ENCODE data around the gene RPP40. TPM values are rescaled to one million over a fixed set of nuclear protein-coding genes. Genes with fewer than 3 reads are reported as not detected.

The RPP40 gene
- polyA plus RNA-seq, 1 donor (not counting 4 experiments of a cell fraction or from before 2014, with no cell fraction given), result 12.4 TPM

- no peaks in the 10 kb centered on the region for H4K20me1 ChIP-seq (ENCODE audit: control insufficient read depth, extremely low read depth, insufficient read depth, low read length)
- H3K9me3 ChIP-seq (ENCODE audit: control insufficient read depth, low read depth, low read length), result no peaks in the 10 kb centered on the region
- TF ChIP-seq EZH2 (IDR thresholded peaks at IDR 0.05; ENCODE audit: low read length) (no peak), CTCF (optimal IDR thresholded peaks at IDR 0.05 in 1 of 3, IDR thresholded peaks at IDR 0.05 in 1 of 3, conservative IDR thresholded peaks at IDR 0.05 in 1 of 3; ENCODE audit: extremely low read depth in 1 of 3, insufficient read depth in 2 of 3, low read length in 3 of 3) (no peak)
- H3K4me1 ChIP-seq (ENCODE audit: control insufficient read depth, extremely low read depth, insufficient read depth, low read length), result peaks cover 4% of the 10 kb centered on the region
- FAIRE-seq (no peak), DNase-seq (ENCODE audit: low read depth, low spot score) (no peak)
- H3K27ac ChIP-seq (ENCODE audit: control insufficient read depth, insufficient read depth, low read length), result no peak overlapping the region
- dilution Hi-C loops (cut with MboI; ENCODE audit: extremely low pct_ligation_motif_present, low sequenced_read_pairs), result no loop called here
- H3K27me3 ChIP-seq (ENCODE audit: control insufficient read depth, extremely low read depth, insufficient read depth, low read length), result no peaks in the 10 kb centered on the region
- no peak overlapping the region for H2AFZ ChIP-seq (ENCODE audit: control insufficient read depth, low read length)
- H3K79me2 ChIP-seq (ENCODE audit: control insufficient read depth, insufficient read depth, low read length), result no peaks in the 10 kb centered on the region
- H3K36me3 ChIP-seq (ENCODE audit: control insufficient read depth in 2 of 2, extremely low read depth in 1 of 2, insufficient read depth in 2 of 2, low read length in 2 of 2), result peaks cover 17 to 22% of the 10 kb centered on the region in 2 experiments
- H3K9me1 ChIP-seq (ENCODE audit: control insufficient read depth, extremely low read depth, insufficient read depth, low read length), result no peaks in the 10 kb centered on the region
- H3K4me3 ChIP-seq (ENCODE audit: control insufficient read depth in 2 of 3, extremely low read depth in 1 of 3, insufficient read depth in 2 of 3, low read depth in 1 of 3, low read length in 3 of 3), result no peak overlapping the region
- no peak overlapping the region for H3K4me2 ChIP-seq (ENCODE audit: control insufficient read depth, extremely low read depth, insufficient read depth, low read depth, low read length)
- no peak overlapping the region for H3K9ac ChIP-seq (ENCODE audit: control insufficient read depth, extremely low read depth, insufficient read depth, low read length)
Observed at GRCh38 chr6:4950836-4951533, 52.9 kb downstream of the RPP40 start.

GRCh38 chr6:4950076-4950475 lies 53.8 kb downstream of the RPP40 start:
- no peak overlapping the region for H3K4me3 ChIP-seq (ENCODE audit: control insufficient read depth in 2 of 3, extremely low read depth in 1 of 3, insufficient read depth in 2 of 3, low read depth in 1 of 3, low read length in 3 of 3)
- no peak overlapping the region for H3K27ac ChIP-seq (ENCODE audit: control insufficient read depth, insufficient read depth, low read length)
- no peaks in the 10 kb centered on the region for H3K9me1 ChIP-seq (ENCODE audit: control insufficient read depth, extremely low read depth, insufficient read depth, low read length)
- TF ChIP-seq EZH2 (IDR thresholded peaks at IDR 0.05; ENCODE audit: low read length) (no peak), CTCF (optimal IDR thresholded peaks at IDR 0.05 in 1 of 3, IDR thresholded peaks at IDR 0.05 in 1 of 3, conservative IDR thresholded peaks at IDR 0.05 in 1 of 3; ENCODE audit: extremely low read depth in 1 of 3, insufficient read depth in 2 of 3, low read length in 3 of 3) (no peak)
- peaks cover 4% of the 10 kb centered on the region for H3K4me1 ChIP-seq (ENCODE audit: control insufficient read depth, extremely low read depth, insufficient read depth, low read length)
- H3K4me2 ChIP-seq (ENCODE audit: control insufficient read depth, extremely low read depth, insufficient read depth, low read depth, low read length), result no peak overlapping the region
- no peak overlapping the region for H3K9ac ChIP-seq (ENCODE audit: control insufficient read depth, extremely low read depth, insufficient read depth, low read length)
- H3K36me3 ChIP-seq (ENCODE audit: control insufficient read depth in 2 of 2, extremely low read depth in 1 of 2, insufficient read depth in 2 of 2, low read length in 2 of 2), result peaks cover 26 to 27% of the 10 kb centered on the region in 2 experiments
- no peaks in the 10 kb centered on the region for H4K20me1 ChIP-seq (ENCODE audit: control insufficient read depth, extremely low read depth, insufficient read depth, low read length)
- dilution Hi-C loops (cut with MboI; ENCODE audit: extremely low pct_ligation_motif_present, low sequenced_read_pairs), result no loop called here
- no peaks in the 10 kb centered on the region for H3K9me3 ChIP-seq (ENCODE audit: control insufficient read depth, low read depth, low read length)
- FAIRE-seq, result no peak
- H3K79me2 ChIP-seq (ENCODE audit: control insufficient read depth, insufficient read depth, low read length), result no peaks in the 10 kb centered on the region
- no peaks in the 10 kb centered on the region for H3K27me3 ChIP-seq (ENCODE audit: control insufficient read depth, extremely low read depth, insufficient read depth, low read length)
- no peak overlapping the region for H2AFZ ChIP-seq (ENCODE audit: control insufficient read depth, low read length)
- DNase-seq (ENCODE audit: low read depth, low spot score), result no peak
